Muscle layer of colon (tissue), 2 donors: ENCODE results near the gene MCF2L.

Source experiments
- H3K27ac ChIP-seq: one replicate; pipeline ENCODE4 v1.7.0; 2013; ENCODE audit warnings: low read depth, mild to moderate bottlenecking, low read length, moderate library complexity
- H3K27me3 ChIP-seq, 2 donors: one replicate each; pipeline ENCODE4 v1.7.0; 2013; ENCODE audit warnings: low read length in 2 of 2, mild to moderate bottlenecking in 2 of 2; ENCODE audit not compliant: insufficient read depth in 2 of 2, control insufficient read depth in 1 of 2
- H3K36me3 ChIP-seq: one replicate; pipeline ENCODE4 v1.7.0; 2013; ENCODE audit warnings: mild to moderate bottlenecking, low read length; ENCODE audit not compliant: insufficient read depth
- H3K4me1 ChIP-seq: one replicate; pipeline ENCODE4 v1.7.0; 2013; ENCODE audit warnings: mild to moderate bottlenecking, low read length; ENCODE audit not compliant: insufficient read depth
- H3K4me3 ChIP-seq, 2 donors: one replicate each; pipeline ENCODE4 v1.7.0; 2013; ENCODE audit warnings: low read length in 2 of 2, low read depth in 1 of 2, mild to moderate bottlenecking in 1 of 2, moderate library complexity in 1 of 2
- H3K9ac ChIP-seq: one replicate; pipeline ENCODE4 v1.7.0; 2013; ENCODE audit warnings: low read length
- H3K9me3 ChIP-seq: one replicate; pipeline ENCODE4 v1.7.0; 2013; ENCODE audit warnings: mild to moderate bottlenecking, low read length
- donor health status: abdominal sarcoma.
- donor health status: Adenocarcinoma of cecum.

The MCF2L gene

GRCh38 chr13:113015826-113016525 is 47.0 kb downstream of the MCF2L start:
- Histone ChIP-seq H3K27ac (no peak overlapping the region), H3K4me3 (no peak overlapping the region), H3K27me3 (no peaks in the 10 kb centered on the region), H3K9ac (no peak overlapping the region), H3K4me1 (no peaks in the 10 kb centered on the region), H3K9me3 (no peaks in the 10 kb centered on the region), H3K36me3 (no peaks in the 10 kb centered on the region)

DNA sequence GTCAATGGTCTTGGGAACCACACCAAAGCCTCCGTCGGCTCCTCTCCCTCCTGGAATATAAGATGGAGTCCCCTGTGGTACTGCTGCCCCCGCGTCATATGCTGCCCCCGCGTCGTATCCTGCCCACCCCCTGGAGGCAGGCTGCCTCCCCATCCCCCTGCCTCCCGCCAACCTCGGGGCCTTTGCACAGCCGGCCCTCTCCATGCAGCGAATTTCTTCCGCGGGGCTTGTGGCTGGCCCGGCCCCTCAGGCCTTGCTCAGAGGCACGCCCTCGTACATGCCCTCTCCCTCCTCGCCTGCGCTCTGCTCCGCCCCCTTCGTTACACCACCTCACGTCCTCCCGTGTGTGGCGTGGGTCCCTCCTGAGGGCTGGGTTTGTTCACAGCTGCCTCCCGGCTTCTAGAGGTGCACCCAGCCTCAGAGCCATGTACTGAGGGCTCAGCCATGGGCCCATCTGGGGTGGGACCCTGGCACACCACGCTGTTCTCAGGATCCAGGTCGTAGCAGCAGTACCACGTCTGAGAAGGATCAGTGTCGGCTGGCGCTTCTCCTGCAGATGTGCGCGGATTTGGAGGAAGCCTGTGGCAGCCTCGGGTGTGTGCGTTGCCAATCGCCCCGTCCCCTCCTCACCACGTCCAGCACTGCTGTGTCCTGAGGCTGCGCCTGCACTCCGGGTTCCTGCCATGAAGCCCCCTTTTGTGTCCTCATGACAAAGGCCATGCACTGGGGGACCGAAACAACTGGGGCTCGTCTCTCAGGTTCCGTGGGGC is 47.7 kb downstream of the MCF2L start:
- Histone ChIP-seq H3K9ac (no peak overlapping the region), H3K27me3 (no peaks in the 10 kb centered on the region), H3K27ac (no peak overlapping the region), H3K4me3 (no peak overlapping the region), H3K4me1 (no peaks in the 10 kb centered on the region), H3K36me3 (no peaks in the 10 kb centered on the region), H3K9me3 (no peaks in the 10 kb centered on the region)

DNA sequence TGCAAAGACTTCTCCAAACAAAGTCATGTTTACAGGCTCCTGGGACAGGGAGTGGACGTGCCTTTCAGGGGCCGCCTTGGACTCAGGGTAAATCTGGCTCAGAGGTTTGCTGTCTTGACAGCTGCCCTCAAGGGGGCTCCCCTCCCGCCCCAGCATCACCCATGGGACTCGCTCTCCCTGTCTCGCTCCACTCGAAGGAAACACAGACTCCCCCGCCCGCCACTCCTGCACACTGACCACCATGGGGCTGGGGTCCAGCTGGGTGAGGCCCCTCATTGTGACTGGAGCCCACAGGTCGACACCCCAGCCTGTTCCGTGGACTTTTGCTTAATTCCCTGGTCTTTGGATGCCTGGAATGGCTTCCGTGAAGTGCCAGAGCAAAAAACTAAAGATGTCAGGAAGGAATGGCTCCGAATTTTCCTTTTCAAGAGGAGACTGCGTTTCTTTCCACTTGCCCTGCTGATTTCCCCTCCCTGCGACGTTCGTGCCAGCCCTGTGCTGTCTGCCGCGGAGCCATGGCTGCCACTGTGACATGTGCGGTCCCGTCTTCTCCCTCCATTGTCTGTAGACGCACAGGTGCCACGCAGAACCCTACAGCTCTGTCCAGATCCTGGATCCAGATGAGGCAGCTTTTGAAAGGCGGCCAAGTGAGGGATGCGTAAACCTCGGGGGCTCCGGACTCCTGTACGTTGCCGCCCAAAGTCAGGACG is 48.6 kb downstream of the MCF2L start:
- Histone ChIP-seq H3K9me3 (no peaks in the 10 kb centered on the region), H3K36me3 (no peaks in the 10 kb centered on the region), H3K4me3 (no peak overlapping the region), H3K27me3 (peaks cover 0 to 2% of the 10 kb centered on the region in 2 donors), H3K9ac (no peak overlapping the region), H3K27ac (no peak overlapping the region), H3K4me1 (no peaks in the 10 kb centered on the region)

DNA sequence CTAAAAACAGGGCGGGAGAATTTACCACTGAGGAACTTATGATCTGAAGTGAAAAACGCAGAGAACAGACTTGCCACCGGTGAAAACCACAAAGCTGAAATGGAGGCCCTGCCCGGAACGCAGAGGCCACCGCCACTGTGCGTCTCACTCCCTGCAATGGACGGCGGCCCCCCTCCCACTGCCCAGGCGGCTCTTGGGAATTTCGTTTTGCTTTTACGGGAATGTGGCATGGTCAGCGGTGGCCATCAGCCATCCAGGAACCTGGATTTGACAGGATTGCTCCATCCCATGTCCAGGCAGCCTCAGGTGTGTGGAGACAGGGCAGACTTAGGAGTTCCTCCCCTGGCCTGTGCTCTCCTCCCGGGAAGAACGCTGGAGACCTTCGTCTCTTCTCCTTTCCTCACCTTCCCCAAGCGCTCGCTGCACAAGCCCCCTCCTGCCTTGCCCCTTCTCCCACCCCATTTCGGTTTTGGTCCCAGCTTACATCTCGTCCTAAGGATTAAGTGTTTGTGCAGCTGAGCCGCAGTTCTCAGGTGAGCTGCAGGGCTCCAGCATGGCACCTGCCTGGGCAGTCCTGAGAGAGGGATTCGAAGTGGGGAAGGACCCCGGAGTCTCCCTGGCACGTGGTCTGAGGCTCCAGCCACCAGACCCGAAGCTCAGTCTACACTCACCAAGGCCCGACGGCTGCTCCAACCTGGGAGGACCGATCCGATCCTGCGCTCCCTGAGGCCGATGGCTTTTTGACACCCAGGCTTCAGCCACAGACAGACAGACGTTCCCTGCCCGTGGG is 49.9 kb downstream of the MCF2L start:
- Histone ChIP-seq H3K27me3 (peaks cover 0 to 8% of the 10 kb centered on the region in 2 donors), H3K9ac (no peak overlapping the region), H3K9me3 (no peaks in the 10 kb centered on the region), H3K27ac (no peak overlapping the region), H3K4me1 (no peaks in the 10 kb centered on the region), H3K4me3 (no peak overlapping the region), H3K36me3 (no peaks in the 10 kb centered on the region)

DNA sequence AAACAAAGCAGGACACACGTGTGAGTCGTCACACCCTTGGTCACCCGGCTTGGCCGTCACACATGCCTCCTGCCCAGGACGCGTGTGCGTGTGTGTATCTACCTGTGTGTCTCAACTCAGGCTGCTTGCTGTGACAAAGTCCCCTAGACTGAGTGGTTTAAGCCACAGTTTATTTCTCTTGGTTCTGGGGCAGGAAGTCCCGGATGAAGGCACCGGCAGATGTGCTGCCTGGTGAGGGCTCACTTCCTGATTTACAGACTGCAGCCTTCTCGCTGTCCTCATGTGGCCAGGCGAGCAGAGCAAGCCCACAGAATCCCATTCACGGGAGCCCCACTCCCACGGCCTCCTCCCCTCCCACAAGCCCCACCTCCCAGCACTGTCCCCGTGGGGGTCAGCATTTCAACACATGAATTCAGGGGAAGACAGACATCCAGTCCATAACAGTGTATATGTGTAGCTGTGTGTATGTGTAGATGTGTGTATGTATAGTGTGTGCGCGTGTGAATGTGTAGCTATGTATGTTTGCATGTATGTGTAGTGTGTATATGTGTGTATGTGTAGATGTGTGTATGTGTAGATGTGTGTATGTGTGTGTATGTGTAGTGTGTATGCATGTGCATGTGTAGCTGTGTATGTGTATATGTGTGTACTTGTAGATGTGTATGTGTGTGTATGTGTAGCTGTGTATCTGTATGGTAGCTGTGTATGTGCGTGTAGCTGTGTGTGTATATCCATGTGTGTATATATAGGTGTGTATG is 51.5 kb downstream of the MCF2L start:
- Histone ChIP-seq H3K9me3 (no peaks in the 10 kb centered on the region), H3K27me3 (peaks cover 0 to 8% of the 10 kb centered on the region in 2 donors), H3K36me3 (no peaks in the 10 kb centered on the region), H3K27ac (no peak overlapping the region), H3K4me3 (no peak overlapping the region), H3K4me1 (no peaks in the 10 kb centered on the region), H3K9ac (no peak overlapping the region)

GRCh38 chr13:113021391-113021790 is 52.4 kb downstream of the MCF2L start:
- Histone ChIP-seq H3K27me3 (peaks cover 0 to 8% of the 10 kb centered on the region in 2 donors), H3K4me1 (no peaks in the 10 kb centered on the region), H3K9me3 (no peaks in the 10 kb centered on the region), H3K9ac (no peak overlapping the region), H3K27ac (no peak overlapping the region), H3K36me3 (no peaks in the 10 kb centered on the region), H3K4me3 (no peak overlapping the region)

DNA sequence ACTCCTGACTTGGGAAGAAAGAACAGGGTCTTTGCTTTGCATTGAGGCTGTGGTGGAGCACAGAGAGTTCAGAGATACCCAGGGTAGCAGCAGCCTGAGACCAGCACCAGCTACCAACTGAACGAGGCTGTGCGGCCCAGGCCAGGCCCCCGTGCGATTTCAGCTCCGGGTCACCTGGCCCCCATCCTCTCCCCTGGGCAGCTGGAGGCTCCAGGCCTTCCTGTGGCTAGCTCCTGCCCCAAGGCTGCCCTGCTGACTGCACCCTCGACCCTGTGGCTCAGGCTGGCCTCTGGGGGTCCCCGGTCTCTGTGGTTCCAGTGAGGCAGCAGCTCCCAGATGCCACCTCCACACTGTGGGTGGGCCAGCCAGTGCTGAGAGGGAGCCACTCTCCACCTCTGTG is 52.8 kb downstream of the MCF2L start:
- H3K4me1 ChIP-seq: no peaks in the 10 kb centered on the region
- no peaks in the 10 kb centered on the region for H3K9me3 ChIP-seq
- peaks cover 0 to 8% of the 10 kb centered on the region in 2 donors for H3K27me3 ChIP-seq
- no peak overlapping the region for H3K4me3 ChIP-seq
- no peak overlapping the region for H3K9ac ChIP-seq
- H3K36me3 ChIP-seq: no peaks in the 10 kb centered on the region
- H3K27ac ChIP-seq: no peak overlapping the region

DNA sequence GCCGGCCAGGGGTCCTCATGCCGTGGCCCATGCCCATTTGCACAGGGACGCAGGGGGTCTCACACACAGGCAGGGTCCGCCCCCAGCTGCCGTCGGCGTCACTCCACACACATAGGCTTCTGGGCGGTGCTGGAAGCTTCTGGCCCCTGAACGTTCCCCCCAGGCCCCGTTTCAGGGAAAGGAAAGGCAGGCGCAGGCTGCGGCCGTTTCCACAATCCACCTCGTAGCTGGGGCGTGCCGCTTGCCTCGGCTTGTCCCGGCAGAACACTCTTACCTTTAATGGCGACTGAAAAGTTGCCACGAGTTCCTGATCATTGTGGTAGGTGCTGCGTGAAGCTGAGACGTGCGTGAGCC is 53.4 kb downstream of the MCF2L start:
- no peaks in the 10 kb centered on the region for H3K9me3 ChIP-seq
- H3K36me3 ChIP-seq: no peaks in the 10 kb centered on the region
- H3K4me3 ChIP-seq: no peak overlapping the region
- H3K27me3 ChIP-seq: peaks cover 0 to 8% of the 10 kb centered on the region in 2 donors
- no peaks in the 10 kb centered on the region for H3K4me1 ChIP-seq
- no peak overlapping the region for H3K9ac ChIP-seq
- H3K27ac ChIP-seq: no peak overlapping the region

GRCh38 chr13:113022745-113023574 is 53.9 kb downstream of the MCF2L start:
- H3K27me3 ChIP-seq: peaks cover 0 to 8% of the 10 kb centered on the region in 2 donors

More at GRCh38 chr13:113022745-113023574, 53.9 kb downstream of the MCF2L start:
- Histone ChIP-seq H3K27ac (no peak overlapping the region), H3K4me1 (no peaks in the 10 kb centered on the region), H3K36me3 (no peaks in the 10 kb centered on the region), H3K9me3 (no peaks in the 10 kb centered on the region), H3K4me3 (no peak overlapping the region), H3K9ac (no peak overlapping the region)
